GM18508 (cell line): ENCODE measurements around the gene SSH3.

Source experiments
- ATAC-seq: cut with Tn5 transposase; IDR thresholded peaks from one replicate; pipeline ENCODE4 v1.9.1; 2021; ENCODE audit warnings: moderate number of reproducible peaks; ENCODE audit not compliant: insufficient read depth, unreplicated experiment

Gene SSH3

DNA sequence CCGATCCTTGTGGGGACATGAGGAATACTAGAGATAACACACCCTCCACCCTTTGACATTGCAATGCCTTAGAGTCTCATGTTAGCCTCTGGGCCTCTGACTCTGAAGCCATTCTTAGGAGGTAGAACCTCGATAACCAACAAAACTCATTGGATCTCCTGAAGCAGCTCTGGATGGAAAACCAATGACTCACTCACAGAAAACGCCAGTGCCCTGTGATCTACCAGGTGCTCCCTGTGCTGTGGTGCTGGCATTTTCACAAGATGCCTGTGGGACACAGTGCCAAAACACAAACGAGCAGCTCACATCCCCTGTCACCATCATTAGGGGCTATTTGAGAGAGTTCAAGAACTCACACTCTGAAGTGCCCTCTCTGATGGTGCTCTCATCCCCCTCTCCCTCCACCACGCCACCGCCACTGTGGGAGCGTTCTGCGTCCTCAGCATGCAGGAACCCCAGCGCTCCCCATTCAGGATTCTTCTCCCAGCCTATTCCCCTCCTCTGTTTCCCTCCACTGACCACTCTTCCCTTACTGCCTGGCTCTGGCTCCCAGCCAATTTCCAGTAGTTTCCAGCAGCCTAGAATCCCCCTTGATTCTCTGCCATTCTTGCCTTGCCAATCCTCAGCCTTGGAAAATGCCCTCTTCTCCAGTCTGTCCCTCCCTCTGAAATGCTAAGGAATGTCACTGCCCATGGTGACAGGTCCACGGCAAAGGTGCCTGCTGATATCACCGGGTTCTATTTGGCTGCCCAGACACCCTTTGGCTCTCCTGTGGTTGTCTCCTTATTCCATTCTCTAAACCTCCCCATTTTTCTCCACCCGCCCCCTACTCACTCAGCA lies 54.7 kb downstream of the SSH3 start:
- ATAC-seq, result no peak
